ENCODE results near the gene VIPR1.
A peak's percentile ranks its signal among the peaks of the same experiment; 100 is the strongest.

Gene VIPR1

GRCh38 chr3:42493798-42494151, 8.7 kb upstream of the VIPR1 start:
- DNase-seq = no peak

GRCh38 chr3:42495393-42495792, 7.0 kb upstream of the VIPR1 start:
- no peak for DNase-seq

- DNase-seq = no peak
These were observed 5.3 kb upstream of the VIPR1 start for GRCh38 chr3:42497009-42497731.

GRCh38 chr3:42498034-42498433, 4.4 kb upstream of the VIPR1 start:
- no peak for DNase-seq

GRCh38 chr3:42498791-42499477, 3.5 kb upstream of the VIPR1 start:
- no peak for DNase-seq

GRCh38 chr3:42499478-42499871, 3.0 kb upstream of the VIPR1 start:
- DNase-seq = no peak

- DNase-seq = no peak
These were observed 2.4 kb upstream of the VIPR1 start for GRCh38 chr3:42500091-42500490.

- DNase-seq = no peak
These were observed 1.5 kb upstream of the VIPR1 start for GRCh38 chr3:42500909-42501308.

- DNase-seq = peak in 1 of 2 experiments; percentile 1
These were observed 1.1 kb upstream of the VIPR1 start for GRCh38 chr3:42501321-42501680.

- peak; percentile 57 to 61 for DNase-seq
These were observed 588 bp upstream of the VIPR1 start for GRCh38 chr3:42501681-42502428.

- DNase-seq = peak in 1 of 2 experiments; percentile 5
These were observed 945 bp downstream of the VIPR1 start for GRCh38 chr3:42503251-42503924.

GRCh38 chr3:42503957-42504333, 1.5 kb downstream of the VIPR1 start:
- no peak for DNase-seq

- peak in 1 of 2 experiments; percentile 0 for DNase-seq
These were observed 2.1 kb downstream of the VIPR1 start for GRCh38 chr3:42504334-42505127.

GRCh38 chr3:42505128-42505848, 2.8 kb downstream of the VIPR1 start:
- DNase-seq = peak in 1 of 2 experiments; percentile 0

- DNase-seq = no peak
These were observed 3.5 kb downstream of the VIPR1 start for GRCh38 chr3:42505849-42506410.

- no peak for DNase-seq
These were observed 4.8 kb downstream of the VIPR1 start for GRCh38 chr3:42507252-42507651.

GRCh38 chr3:42507761-42508335, 5.4 kb downstream of the VIPR1 start:
- no peak for DNase-seq

GRCh38 chr3:42508562-42508961, 6.1 kb downstream of the VIPR1 start:
- DNase-seq = no peak

GRCh38 chr3:42509111-42509510, 6.7 kb downstream of the VIPR1 start:
- DNase-seq = no peak

- DNase-seq = no peak
These were observed 7.9 kb downstream of the VIPR1 start for GRCh38 chr3:42510325-42510724.

GRCh38 chr3:42511201-42511600, 8.8 kb downstream of the VIPR1 start:
- DNase-seq = no peak
